NT2/D1 (cell line): ENCODE measurements around the gene FGFR2.
A peak's percentile ranks its signal among the peaks of the same experiment; 100 is the strongest.

Experiments
- DNase-seq: peaks from one replicate; pipeline ENCODE4 v3.0.0-alpha.2; 2011; ENCODE audit warnings: low read depth, low spot score
- H3K27me3 ChIP-seq: 2 replicates; pipeline ENCODE4 v1.6.0; 2011; ENCODE audit warnings: mild to moderate bottlenecking; ENCODE audit not compliant: insufficient read length, insufficient read depth
- H3K36me3 ChIP-seq: 2 replicates; pipeline ENCODE4 v1.6.1; 2011; ENCODE audit warnings: mild to moderate bottlenecking, low read length, mixed read lengths; ENCODE audit not compliant: insufficient read depth, insufficient read length
- H3K4me1 ChIP-seq: 2 replicates; pipeline ENCODE4 v1.5.1; 2011; ENCODE audit not compliant: insufficient read depth, insufficient read length
- H3K4me3 ChIP-seq: 2 replicates; pipeline ENCODE4 v1.5.1; 2011; ENCODE audit warnings: low read depth; ENCODE audit not compliant: insufficient read length
- H3K9ac ChIP-seq: 2 replicates; pipeline ENCODE4 v1.6.0; 2011; ENCODE audit warnings: low read depth; ENCODE audit not compliant: insufficient read length
- H3K9me3 ChIP-seq: 2 replicates; pipeline ENCODE4 v1.5.1; 2011; ENCODE audit warnings: mild to moderate bottlenecking, low read length; ENCODE audit not compliant: insufficient read depth
- SUZ12 ChIP-seq: IDR thresholded peaks from 2 replicates; pipeline ENCODE4 v1.6.1; 2011; ENCODE audit not compliant: insufficient read length, insufficient read depth; ENCODE audit errors: extremely low read depth
- YY1 ChIP-seq: IDR thresholded peaks from 2 replicates; pipeline ENCODE4 v1.6.1; 2011; ENCODE audit not compliant: insufficient read length, insufficient read depth
- ZNF274 ChIP-seq: IDR thresholded peaks from 2 replicates; pipeline ENCODE4 v1.6.1; 2011; ENCODE audit warnings: mild to moderate bottlenecking, low read depth, low read length

The FGFR2 gene

DNA sequence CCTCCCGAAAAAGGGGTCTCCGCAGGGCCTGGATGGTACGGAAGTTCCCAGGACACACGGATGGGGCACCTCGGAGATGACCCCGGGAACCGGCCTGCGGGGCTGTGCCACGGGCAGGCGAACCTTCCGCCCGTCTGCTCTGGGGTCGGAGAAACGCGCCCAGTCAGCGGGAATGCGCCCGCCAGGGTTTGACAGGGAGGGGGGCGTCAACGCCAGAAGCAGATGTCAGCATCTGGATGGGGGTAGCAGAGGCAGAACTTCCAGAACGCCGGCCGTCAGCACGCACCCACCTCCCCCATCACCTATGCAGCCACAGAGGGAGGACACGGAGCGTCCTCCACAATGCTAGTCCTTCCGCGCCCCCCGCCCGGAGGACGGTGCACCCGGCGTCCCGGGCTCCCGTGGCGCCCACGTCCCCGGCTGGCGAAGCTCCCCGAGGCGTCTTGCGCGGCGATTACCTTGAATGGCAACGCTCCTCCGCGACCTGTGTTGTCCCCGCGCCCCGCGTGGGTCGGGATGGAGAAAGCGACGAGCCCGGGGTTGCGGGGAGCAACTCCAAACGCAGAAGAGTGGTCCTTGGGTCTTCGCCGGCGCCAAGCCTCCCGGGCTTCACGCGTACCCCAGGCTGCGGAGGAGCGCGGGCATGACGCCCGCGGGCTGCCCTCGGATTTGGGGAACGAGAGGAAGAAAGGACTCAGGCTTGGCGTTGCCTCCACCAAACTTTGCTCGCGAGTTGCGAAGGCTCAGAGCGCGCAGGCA, 561 bp downstream of the FGFR2 start:
- H3K9ac ChIP-seq, result peak overlapping the region; percentile 97
- peak overlapping the region; percentile 86 for H3K4me3 ChIP-seq
- TF ChIP-seq YY1, result no peak
- TF ChIP-seq SUZ12, result no peak
- no peak for TF ChIP-seq ZNF274
- DNase-seq, result no peak
- H3K27me3 ChIP-seq, result peaks cover 8% of the 10 kb centered on the region
- H3K9me3 ChIP-seq, result peaks cover 11% of the 10 kb centered on the region; the same call in 1 of the 2 replicates
- H3K4me1 ChIP-seq, result peaks cover 14% of the 10 kb centered on the region
- peaks cover 20% of the 10 kb centered on the region for H3K36me3 ChIP-seq

DNA sequence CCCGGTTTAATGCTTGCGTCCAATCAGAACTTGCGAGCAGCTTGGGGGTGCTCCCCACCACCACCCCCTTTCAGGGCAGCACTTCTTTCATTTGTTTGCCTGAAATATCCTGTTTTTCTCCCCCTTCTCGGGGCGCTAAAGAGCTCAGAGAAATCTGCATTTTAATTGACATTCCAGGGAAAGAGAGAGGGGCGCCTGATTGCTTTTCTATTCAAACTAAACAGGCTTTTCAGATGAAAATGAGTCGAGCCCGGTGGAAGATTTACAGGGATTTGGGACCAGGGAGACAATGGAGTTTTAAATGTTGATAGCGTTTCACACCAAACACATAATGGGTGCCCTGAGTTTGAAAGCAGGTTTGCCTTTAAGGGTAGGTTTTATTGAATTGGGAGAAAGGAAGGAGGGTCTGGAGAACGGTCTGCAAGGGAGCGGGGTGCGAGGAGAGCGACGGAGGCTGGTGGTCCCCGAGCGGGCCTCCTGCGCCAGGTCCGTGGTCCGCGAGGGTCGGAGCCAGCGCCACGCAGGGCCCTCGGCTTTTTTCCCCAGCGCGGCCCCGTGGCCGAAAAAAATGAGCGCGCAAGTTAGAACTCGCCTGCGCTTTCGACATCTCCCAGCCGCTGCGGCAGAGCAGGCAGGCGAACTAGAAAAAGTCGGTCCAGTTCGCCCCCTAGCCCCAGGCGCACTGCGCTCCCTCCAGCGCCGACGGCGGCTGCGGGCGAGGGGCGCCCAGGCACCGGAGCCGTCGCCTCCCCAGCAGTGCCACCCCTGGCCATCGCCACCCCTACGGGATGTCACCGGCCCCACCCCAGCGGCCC, 1.3 kb downstream of the FGFR2 start:
- Histone ChIP-seq H3K36me3 (peaks cover 28% of the 10 kb centered on the region), H3K4me1 (peaks cover 16% of the 10 kb centered on the region), H3K27me3 (peaks cover 8% of the 10 kb centered on the region), H3K9me3 (peaks cover 12% of the 10 kb centered on the region; the same call in 1 of the 2 replicates), H3K9ac (peak overlapping the region; percentile 97), H3K4me3 (peak overlapping the region; percentile 86)
- TF ChIP-seq ZNF274 (no peak), SUZ12 (no peak), YY1 (no peak)
- peak; percentile 89 for DNase-seq

DNA sequence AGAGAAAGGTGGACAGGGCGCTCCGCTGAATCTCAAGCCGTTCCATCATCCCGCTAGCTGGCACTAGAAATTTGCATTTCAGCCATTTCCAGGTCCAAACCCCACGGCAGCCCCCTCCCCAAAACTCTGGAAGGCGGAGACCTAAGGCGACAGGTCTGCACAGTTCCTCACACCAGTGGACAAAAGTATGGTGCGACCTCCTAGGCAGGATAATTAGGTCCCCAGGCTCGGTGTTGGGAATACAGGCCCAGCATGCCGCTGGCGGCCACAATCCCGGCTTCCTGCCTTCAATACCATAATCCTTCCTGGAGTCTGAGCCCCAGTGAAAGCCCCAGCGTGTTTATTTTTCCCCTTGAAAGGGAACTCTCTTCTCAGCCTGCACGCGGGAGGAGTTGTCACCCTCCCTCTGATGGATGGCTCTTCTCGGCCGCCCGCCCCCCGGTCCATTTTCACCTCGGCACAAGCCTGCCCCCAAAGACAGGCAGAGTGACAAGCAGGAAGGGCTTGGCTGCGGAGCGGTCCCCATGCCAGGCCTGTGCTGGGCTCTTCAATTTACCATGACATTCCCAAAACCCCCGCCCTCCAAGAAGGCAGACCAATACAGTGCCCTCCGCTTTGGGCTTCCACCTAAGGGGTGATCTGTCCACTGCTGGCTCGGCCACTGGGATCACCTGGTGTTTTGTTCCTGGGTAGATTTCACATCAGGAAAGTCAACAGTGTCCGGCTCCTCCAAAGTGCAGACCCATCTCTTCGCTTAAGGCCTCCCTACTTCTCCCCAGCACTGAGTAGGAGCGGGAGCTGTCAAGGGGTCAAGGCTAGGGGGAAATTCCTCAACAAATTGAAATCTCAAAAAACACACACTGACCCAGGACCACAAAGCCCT, 2.2 kb downstream of the FGFR2 start:
- H3K9me3 ChIP-seq, result peaks cover 12% of the 10 kb centered on the region; the same call in 1 of the 2 replicates
- H3K4me3 ChIP-seq, result peak overlapping the region; percentile 86
- no peak for DNase-seq
- TF ChIP-seq ZNF274 (no peak), SUZ12 (no peak), YY1 (no peak)
- H3K36me3 ChIP-seq, result peaks cover 33% of the 10 kb centered on the region
- peak overlapping the region; percentile 86 for H3K9ac ChIP-seq
- H3K27me3 ChIP-seq, result peaks cover 8% of the 10 kb centered on the region
- H3K4me1 ChIP-seq, result peaks cover 16% of the 10 kb centered on the region

DNA sequence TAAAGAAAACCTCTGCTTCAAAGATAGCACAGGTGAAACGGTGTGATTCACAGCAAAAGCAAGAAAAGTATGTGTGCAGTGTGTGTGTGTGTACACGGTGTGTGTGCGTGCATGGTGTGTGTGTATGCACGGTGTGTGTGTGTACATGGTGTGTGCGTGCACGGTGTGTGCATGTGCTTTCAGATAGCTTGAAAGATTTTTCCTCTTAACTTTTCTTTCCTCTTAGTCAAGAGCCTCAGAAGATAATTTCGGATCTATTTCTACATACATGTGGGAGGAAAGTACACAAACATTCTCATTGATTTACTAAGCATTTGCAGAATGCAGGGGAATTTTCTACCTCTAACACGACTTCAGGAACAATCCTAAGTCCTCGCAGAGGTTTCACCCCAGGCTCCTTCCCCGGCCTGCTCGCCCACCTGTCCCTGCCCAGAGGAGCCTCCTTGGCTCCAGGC, 2.9 kb downstream of the FGFR2 start:
- H3K4me1 ChIP-seq, result peaks cover 16% of the 10 kb centered on the region
- peaks cover 8% of the 10 kb centered on the region for H3K27me3 ChIP-seq
- H3K4me3 ChIP-seq, result peak overlapping the region; percentile 86
- TF ChIP-seq YY1 (no peak), ZNF274 (no peak), SUZ12 (no peak)
- H3K9me3 ChIP-seq, result peaks cover 12% of the 10 kb centered on the region; the same call in 1 of the 2 replicates
- peaks cover 33% of the 10 kb centered on the region for H3K36me3 ChIP-seq
- H3K9ac ChIP-seq, result peak overlapping the region; percentile 86
- DNase-seq, result no peak

DNA sequence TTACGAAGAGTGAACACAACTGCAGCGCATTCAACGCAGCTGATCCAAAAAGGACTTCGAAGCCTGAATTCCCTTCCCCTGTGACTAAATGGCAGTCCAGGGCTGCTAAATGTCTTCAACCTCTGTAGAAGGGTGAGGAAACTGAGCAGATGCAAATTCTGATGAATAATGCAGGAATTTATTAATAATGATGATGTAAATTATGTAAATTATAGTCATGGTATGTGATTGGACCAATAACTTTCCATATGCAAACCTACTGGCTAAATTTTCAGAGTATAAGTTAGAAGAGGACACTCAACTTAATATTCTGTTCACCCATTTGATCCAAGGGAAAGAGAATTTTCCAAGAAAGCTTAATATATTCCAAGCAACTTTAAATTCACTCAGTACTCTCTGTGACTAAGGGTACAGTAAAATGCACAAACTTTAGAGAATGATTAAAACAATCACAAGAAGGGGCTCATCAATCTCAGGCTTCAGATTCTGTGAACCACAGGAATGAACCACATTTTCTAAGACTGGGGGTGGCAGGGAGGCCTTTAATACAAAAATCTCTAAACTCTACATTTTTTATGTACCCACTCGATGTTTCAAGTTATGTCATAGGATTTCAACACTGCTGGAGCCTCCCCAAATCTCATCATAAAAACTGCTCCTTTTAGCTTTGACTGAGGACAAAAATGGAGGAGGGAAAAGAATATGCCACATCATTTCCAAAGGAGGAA, 3.5 kb downstream of the FGFR2 start:
- no peak for DNase-seq
- Histone ChIP-seq H3K4me3 (peak overlapping the region; percentile 86), H3K9me3 (peaks cover 12% of the 10 kb centered on the region; the same call in 1 of the 2 replicates), H3K36me3 (peaks cover 33% of the 10 kb centered on the region), H3K4me1 (peaks cover 16% of the 10 kb centered on the region), H3K9ac (peak overlapping the region; percentile 61), H3K27me3 (peaks cover 4% of the 10 kb centered on the region)
- TF ChIP-seq ZNF274 (no peak), SUZ12 (no peak), YY1 (no peak)

DNA sequence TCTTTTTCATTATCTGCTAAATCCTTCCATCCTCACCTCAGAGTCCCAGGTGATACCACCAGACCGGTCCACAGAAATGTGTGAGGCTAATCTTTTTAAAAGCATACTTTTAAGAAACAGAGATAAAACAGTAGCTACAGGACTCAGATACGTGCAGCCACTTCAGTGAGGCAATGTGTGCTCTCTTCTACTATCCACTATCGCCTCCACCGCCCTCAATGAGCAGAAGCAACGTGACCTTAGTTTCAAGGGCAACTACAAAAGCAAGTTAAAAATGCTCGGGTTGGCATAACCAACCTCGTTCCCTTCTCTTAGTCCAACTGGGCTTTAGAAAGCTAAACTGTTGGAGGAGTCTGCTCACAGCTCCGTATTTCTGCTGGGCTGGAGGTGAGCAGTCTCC, 4.2 kb downstream of the FGFR2 start:
- peaks cover 12% of the 10 kb centered on the region; the same call in 1 of the 2 replicates for H3K9me3 ChIP-seq
- peaks cover 14% of the 10 kb centered on the region for H3K4me1 ChIP-seq
- no peak overlapping the region for H3K4me3 ChIP-seq

More for the DNA sequence above, 4.2 kb downstream of the FGFR2 start:
- TF ChIP-seq YY1, result no peak
- no peak for TF ChIP-seq ZNF274
- TF ChIP-seq SUZ12, result no peak
- no peak for DNase-seq
- Histone ChIP-seq H3K9ac (peak overlapping the region; percentile 56), H3K27me3 (no peaks in the 10 kb centered on the region), H3K36me3 (peaks cover 33% of the 10 kb centered on the region)
